NOMO-1 (cell line): Measurements from ENCODE around the gene NDUFA9.

ENCODE experiments used
- DNase-seq, 2 experiments: peaks; one replicate each; lab custom pipeline; 2025; ENCODE audit not compliant: unreplicated experiment in 2 of 2; lab: John Stamatoyannopoulos, UW

Gene NDUFA9

GRCh38 chr12:4685317-4685716, 36.4 kb downstream of the NDUFA9 start:
- no peak for DNase-seq

GRCh38 chr12:4690760-4691159, 41.8 kb downstream of the NDUFA9 start:
- DNase-seq = no peak
